GM08714 (cell line): ENCODE measurements around the gene FXYD7.
"Not testable (repeated sequence)": the region's sequence is repeated elsewhere in the genome, so short reads cannot be mapped to it uniquely, and the experiment has no call there.

ENCODE experiments used
- H3K4me3 ChIP-seq: fragments of 200-500 bp; sonication (Bioruptor generic); 2 replicates; pipeline ENCODE4 v1.5.1; 2014; ENCODE audit warnings: mild to moderate bottlenecking, low read length, inconsistent platforms
- ZNF274 ChIP-seq: IDR thresholded peaks from 2 replicates; pipeline ENCODE4 v1.6.1; 2012; ENCODE audit warnings: mild to moderate bottlenecking, low read depth, low read length

The FXYD7 gene, protein sequence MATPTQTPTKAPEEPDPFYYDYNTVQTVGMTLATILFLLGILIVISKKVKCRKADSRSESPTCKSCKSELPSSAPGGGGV

DNA sequence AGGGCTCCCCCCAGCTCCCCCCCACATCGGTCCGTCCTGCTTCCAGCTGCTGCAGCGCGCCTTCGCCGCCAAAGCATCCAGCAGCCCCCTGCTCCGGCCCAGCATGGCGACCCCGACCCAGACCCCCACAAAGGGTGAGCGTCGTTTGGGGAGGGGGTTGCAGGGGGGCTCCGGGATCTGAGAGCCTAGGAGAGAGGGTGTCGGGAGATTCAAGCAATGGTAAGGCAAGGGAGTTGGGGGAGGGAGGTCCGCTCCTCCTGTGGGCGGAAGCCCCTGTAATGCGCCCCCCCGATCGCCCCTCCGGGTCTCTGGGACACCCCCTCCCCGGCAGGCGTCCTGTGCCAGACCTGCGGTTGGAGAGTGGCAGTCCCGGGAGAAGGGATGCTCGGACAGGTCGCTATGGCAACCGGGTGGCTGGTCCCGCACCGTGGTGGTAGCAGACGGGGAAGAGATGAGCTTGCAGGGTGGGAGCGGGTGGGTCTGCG lies at the start of gene FXYD7:
Gene FXYD7 (plus strand): TSS at position 25 of the 485 bp plus-strand sequence. CDS start 79 bp downstream, at position 104.
- no peak within 1 kb of the TSS for H3K4me3 ChIP-seq

GRCh38 chr19:35093430-35093829 lies 49.6 kb upstream of the FXYD7 start:
- no peak for TF ChIP-seq ZNF274
- H3K4me3 ChIP-seq, result no peak overlapping the region

More for the DNA sequence above, at the start of gene FXYD7:
- no peak for TF ChIP-seq ZNF274

DNA sequence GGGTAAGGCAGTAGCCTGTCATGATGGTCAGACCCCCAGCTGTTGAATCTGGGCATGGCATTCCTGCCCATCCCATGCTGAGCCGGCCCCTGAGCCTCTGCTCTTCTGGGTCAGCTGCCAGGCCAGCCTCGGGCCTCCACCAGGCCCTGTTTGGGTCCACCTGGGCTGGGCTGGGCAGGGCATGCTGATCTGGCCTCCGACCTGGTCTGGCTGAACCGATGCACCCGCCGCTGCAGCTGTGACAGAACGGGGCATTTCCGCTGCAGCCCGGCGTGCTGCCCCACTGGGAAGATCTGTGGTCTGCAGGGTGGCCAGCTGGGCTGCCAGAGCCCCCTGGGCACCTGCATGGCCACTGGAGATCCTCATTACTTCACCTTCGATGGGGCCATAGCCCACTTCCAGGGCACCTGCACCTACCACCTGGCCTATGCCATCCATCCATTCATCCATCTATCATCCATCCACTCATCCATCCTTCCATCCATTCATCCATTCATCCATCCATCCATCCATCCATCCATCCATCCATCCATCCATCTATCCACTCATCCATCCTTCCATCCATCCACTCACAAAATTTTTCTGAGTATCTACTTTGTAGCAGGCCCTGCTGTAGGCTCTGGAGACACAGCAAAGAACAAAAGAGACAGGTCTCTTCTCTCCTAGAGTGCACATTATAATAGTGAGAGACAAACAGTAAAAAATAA lies 49.0 kb upstream of the FXYD7 start:
- no peak for TF ChIP-seq ZNF274
- no peak overlapping the region for H3K4me3 ChIP-seq

- no peak overlapping the region for H3K4me3 ChIP-seq
- TF ChIP-seq ZNF274, result no peak
These were observed 48.4 kb upstream of the FXYD7 start for GRCh38 chr19:35094656-35095055.

DNA sequence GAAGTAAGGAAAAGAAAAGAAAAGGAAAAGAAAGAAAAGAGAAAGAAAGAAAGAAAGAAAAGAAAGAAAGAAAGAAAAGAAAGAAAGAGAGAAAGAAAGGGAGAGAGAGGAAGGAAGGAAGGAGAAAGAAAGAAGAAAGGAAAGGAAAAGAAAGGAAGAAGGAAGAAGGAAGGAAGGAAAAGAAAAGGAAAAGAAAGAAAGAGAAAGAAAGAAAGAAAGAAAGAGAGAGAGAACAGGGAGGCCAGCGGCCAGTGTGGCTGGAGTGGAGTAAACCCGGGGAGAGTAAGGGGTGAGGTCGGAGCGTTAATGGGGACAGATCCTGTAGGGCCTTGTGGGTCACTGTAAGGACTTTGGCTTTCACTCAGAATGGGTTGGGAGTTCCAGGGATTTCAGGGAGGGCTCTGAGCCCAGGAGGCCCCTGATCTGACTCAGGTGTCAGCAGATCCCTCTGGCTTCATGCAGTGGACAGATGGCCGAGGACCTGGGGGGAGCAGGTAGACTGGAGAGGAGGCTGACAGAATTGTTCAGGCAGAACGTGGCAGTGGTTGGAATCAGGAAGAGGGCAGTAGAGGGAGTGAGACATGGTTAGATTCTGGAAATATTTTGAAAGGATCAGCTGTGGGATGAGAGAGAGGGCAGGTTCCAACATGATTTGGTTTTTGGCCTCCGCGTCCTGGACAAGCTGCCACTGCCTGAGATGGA lies 47.2 kb upstream of the FXYD7 start:
- H3K4me3 ChIP-seq, result no peak overlapping the region
- TF ChIP-seq ZNF274, result no peak

DNA sequence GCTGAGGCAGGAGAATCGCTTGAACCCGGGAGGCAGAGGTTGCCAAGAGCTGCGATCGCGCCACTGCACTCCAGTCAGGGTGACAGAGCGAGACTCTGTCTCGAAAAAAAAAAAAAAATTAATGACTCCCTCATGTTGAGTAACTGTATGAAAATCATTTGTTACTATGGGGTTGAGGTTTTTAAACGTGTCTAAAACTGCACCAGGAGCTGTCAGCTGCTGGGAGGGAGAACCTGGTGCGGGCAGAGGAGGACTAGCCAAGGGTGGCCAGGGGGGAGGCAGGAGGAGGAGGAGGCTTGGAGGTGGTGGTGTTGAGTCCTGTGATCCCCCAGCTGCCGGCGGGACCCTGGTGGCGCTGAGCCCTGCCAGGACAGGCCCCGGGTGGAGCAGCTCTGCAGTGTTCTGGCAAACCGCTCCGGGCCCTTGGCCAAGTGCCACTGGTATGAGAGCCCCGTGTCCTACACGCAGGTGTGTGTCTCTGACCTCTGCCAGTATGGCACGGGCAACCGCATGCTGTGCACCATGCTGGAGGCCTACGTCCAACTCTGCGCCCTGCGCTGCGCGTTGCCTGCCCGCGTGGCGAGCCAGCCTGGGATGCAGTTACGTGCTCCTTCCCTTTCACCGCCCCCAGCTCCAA lies 44.5 kb upstream of the FXYD7 start:
- TF ChIP-seq ZNF274, result no peak
- H3K4me3 ChIP-seq, result no peak overlapping the region

GRCh38 chr19:35099155-35099896 lies 43.7 kb upstream of the FXYD7 start:
- no peak overlapping the region for H3K4me3 ChIP-seq
- TF ChIP-seq ZNF274, result no peak

DNA sequence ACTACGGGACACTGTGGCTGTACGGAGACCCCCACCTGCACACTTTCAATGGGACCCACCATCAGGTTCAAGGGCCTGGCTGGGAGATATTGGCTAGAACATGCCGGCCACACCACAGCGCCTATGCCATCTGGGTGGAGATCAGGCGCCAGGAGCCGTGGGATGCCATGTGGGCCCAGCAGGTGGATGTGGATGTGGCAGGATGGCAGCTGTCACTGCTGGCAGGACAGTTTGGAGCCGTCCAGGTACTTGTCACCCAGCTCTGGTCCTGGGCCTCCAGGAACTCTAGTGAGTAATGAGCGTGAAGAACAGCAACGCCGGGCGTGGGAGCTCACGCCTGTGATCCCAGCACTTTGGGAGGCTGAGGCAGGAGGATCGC lies 43.2 kb upstream of the FXYD7 start:
- TF ChIP-seq ZNF274, result no peak
- no peak overlapping the region for H3K4me3 ChIP-seq

- H3K4me3 ChIP-seq, result no peak overlapping the region
- TF ChIP-seq ZNF274, result no peak
These were observed 42.2 kb upstream of the FXYD7 start for GRCh38 chr19:35100588-35101533.

DNA sequence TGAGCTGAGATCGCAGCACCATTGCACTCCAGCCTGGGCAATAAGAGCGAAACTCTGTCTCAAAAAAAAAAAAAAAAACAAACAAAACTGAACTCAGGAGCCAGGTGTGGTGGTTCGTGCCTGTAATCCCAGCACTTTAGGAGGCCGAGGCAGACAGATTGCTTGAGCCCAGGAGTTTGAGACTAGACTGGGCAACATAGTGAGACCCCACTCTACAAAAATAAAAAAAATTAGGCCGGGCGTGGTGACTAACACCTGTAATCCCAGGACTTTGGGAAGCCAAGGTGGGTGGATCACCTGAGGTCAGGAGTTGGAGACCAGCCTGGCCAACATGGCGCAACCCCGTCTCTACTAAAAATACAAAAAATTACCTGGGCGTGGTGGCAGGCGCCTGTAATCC lies 41.1 kb upstream of the FXYD7 start:
- not testable (repeated sequence) for H3K4me3 ChIP-seq

GRCh38 chr19:35103614-35104013 lies 39.4 kb upstream of the FXYD7 start:
- H3K4me3 ChIP-seq, result not testable (repeated sequence)

- H3K4me3 ChIP-seq, result no peak overlapping the region
- TF ChIP-seq ZNF274, result no peak
These were observed 38.7 kb upstream of the FXYD7 start for GRCh38 chr19:35104361-35104760.

GRCh38 chr19:35105047-35105410 lies 38.0 kb upstream of the FXYD7 start:
- no peak for TF ChIP-seq ZNF274
- H3K4me3 ChIP-seq, result no peak overlapping the region
